Measurements from ENCODE around the gene MGST2. TPM values are rescaled to one million over a fixed set of nuclear protein-coding genes. Genes with fewer than 3 reads are reported as not detected.

MGST2 gene
- polyA plus RNA-seq, 1 donor (not counting 4 experiments of a cell fraction or from before 2014, with no cell fraction given): 57.6 TPM

DNA sequence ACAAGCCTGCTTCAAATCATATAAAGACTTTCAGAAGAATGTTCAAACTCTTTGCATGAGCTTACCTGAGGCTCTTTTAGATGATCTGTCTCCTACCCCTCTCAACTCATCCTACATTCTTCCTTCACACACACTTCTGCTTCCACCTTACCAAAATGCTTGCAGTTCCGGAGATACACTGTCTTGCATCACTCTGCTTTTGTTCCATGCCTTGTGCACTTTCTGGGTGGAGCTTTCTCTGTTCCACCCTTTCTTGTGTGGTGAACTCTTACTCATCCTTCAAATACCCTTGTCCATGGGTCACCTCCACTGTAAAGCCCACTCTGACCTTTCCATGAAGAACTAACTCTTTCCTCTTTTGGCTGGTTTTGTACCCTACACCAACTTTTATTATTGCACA, 18.4 kb upstream of the MGST2 start:
- Histone ChIP-seq H3K36me3 (ENCODE audit: control insufficient read depth in 2 of 2, extremely low read depth in 1 of 2, insufficient read depth in 2 of 2, low read length in 2 of 2) (no peaks in the 10 kb centered on the region), H3K4me1 (ENCODE audit: control insufficient read depth, extremely low read depth, insufficient read depth, low read length) (peaks cover 25% of the 10 kb centered on the region), H3K79me2 (ENCODE audit: control insufficient read depth, insufficient read depth, low read length) (no peaks in the 10 kb centered on the region), H3K4me3 (ENCODE audit: control insufficient read depth in 2 of 3, extremely low read depth in 1 of 3, insufficient read depth in 2 of 3, low read depth in 1 of 3, low read length in 3 of 3) (no peak overlapping the region), H3K27me3 (ENCODE audit: control insufficient read depth, extremely low read depth, insufficient read depth, low read length) (no peaks in the 10 kb centered on the region), H4K20me1 (ENCODE audit: control insufficient read depth, extremely low read depth, insufficient read depth, low read length) (no peaks in the 10 kb centered on the region), H3K27ac (ENCODE audit: control insufficient read depth, insufficient read depth, low read length) (no peak overlapping the region), H3K9me1 (ENCODE audit: control insufficient read depth, extremely low read depth, insufficient read depth, low read length) (no peaks in the 10 kb centered on the region), H3K4me2 (ENCODE audit: control insufficient read depth, extremely low read depth, insufficient read depth, low read depth, low read length) (no peak overlapping the region), H3K9ac (ENCODE audit: control insufficient read depth, extremely low read depth, insufficient read depth, low read length) (no peak overlapping the region), H2AFZ (ENCODE audit: control insufficient read depth, low read length) (no peak overlapping the region), H3K9me3 (ENCODE audit: control insufficient read depth, low read depth, low read length) (no peaks in the 10 kb centered on the region)
- TF ChIP-seq EZH2 (IDR thresholded peaks at IDR 0.05; ENCODE audit: low read length): no peak
- TF ChIP-seq, protein P1, sequence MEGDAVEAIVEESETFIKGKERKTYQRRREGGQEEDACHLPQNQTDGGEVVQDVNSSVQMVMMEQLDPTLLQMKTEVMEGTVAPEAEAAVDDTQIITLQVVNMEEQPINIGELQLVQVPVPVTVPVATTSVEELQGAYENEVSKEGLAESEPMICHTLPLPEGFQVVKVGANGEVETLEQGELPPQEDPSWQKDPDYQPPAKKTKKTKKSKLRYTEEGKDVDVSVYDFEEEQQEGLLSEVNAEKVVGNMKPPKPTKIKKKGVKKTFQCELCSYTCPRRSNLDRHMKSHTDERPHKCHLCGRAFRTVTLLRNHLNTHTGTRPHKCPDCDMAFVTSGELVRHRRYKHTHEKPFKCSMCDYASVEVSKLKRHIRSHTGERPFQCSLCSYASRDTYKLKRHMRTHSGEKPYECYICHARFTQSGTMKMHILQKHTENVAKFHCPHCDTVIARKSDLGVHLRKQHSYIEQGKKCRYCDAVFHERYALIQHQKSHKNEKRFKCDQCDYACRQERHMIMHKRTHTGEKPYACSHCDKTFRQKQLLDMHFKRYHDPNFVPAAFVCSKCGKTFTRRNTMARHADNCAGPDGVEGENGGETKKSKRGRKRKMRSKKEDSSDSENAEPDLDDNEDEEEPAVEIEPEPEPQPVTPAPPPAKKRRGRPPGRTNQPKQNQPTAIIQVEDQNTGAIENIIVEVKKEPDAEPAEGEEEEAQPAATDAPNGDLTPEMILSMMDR (optimal IDR thresholded peaks at IDR 0.05 in 1 of 3, IDR thresholded peaks at IDR 0.05 in 1 of 3, conservative IDR thresholded peaks at IDR 0.05 in 1 of 3; ENCODE audit: extremely low read depth in 1 of 3, insufficient read depth in 2 of 3, low read length in 3 of 3): no peak
- no peak for DNase-seq (ENCODE audit: low read depth, low spot score)
- no peak for FAIRE-seq
- dilution Hi-C loops (cut with MboI; ENCODE audit: extremely low pct_ligation_motif_present, low sequenced_read_pairs): no loop called here

- H3K4me1 ChIP-seq (ENCODE audit: control insufficient read depth, extremely low read depth, insufficient read depth, low read length): peaks cover 25% of the 10 kb centered on the region
- H3K36me3 ChIP-seq (ENCODE audit: control insufficient read depth in 2 of 2, extremely low read depth in 1 of 2, insufficient read depth in 2 of 2, low read length in 2 of 2): no peaks in the 10 kb centered on the region
- dilution Hi-C loops (cut with MboI; ENCODE audit: extremely low pct_ligation_motif_present, low sequenced_read_pairs): no loop called here
- H3K9me1 ChIP-seq (ENCODE audit: control insufficient read depth, extremely low read depth, insufficient read depth, low read length): no peaks in the 10 kb centered on the region
- no peak for DNase-seq (ENCODE audit: low read depth, low spot score)
- H3K9ac ChIP-seq (ENCODE audit: control insufficient read depth, extremely low read depth, insufficient read depth, low read length): no peak overlapping the region
- no peak for FAIRE-seq
- H3K4me2 ChIP-seq (ENCODE audit: control insufficient read depth, extremely low read depth, insufficient read depth, low read depth, low read length): no peak overlapping the region
- no peak overlapping the region for H2AFZ ChIP-seq (ENCODE audit: control insufficient read depth, low read length)
- no peak for TF ChIP-seq EZH2 (IDR thresholded peaks at IDR 0.05; ENCODE audit: low read length)
- TF ChIP-seq, protein P1 (optimal IDR thresholded peaks at IDR 0.05 in 1 of 3, IDR thresholded peaks at IDR 0.05 in 1 of 3, conservative IDR thresholded peaks at IDR 0.05 in 1 of 3; ENCODE audit: extremely low read depth in 1 of 3, insufficient read depth in 2 of 3, low read length in 3 of 3): no peak
- H3K9me3 ChIP-seq (ENCODE audit: control insufficient read depth, low read depth, low read length): no peaks in the 10 kb centered on the region
- H3K27me3 ChIP-seq (ENCODE audit: control insufficient read depth, extremely low read depth, insufficient read depth, low read length): no peaks in the 10 kb centered on the region
- no peaks in the 10 kb centered on the region for H3K79me2 ChIP-seq (ENCODE audit: control insufficient read depth, insufficient read depth, low read length)
- H3K4me3 ChIP-seq (ENCODE audit: control insufficient read depth in 2 of 3, extremely low read depth in 1 of 3, insufficient read depth in 2 of 3, low read depth in 1 of 3, low read length in 3 of 3): no peak overlapping the region
- no peaks in the 10 kb centered on the region for H4K20me1 ChIP-seq (ENCODE audit: control insufficient read depth, extremely low read depth, insufficient read depth, low read length)
- no peak overlapping the region for H3K27ac ChIP-seq (ENCODE audit: control insufficient read depth, insufficient read depth, low read length)
Observed at GRCh38 chr4:139647952-139648351, 17.7 kb upstream of the MGST2 start.

Data from keratinocyte (primary cell).